PC-9 (cell line): ENCODE measurements around the gene NDUFAF2. TPM values are rescaled to one million over a fixed set of nuclear protein-coding genes. Genes with fewer than 3 reads are reported as not detected.

ENCODE experiments used
- BruUV-seq: library from RNA; stranded (reverse); fragments of 400-500 nt; replicated peaks from 2 replicates; lab custom pipeline; 2021; lab: Mats Ljungman, UMichigan
- CTCF ChIA-PET: fragments of 300-600 bp; sonication (Branson Sonifier 250); formaldehyde crosslinking; loops from one replicate; lab custom pipeline; 2022; ENCODE audit warnings: antibody characterized with exemption; lab: Charles Lee
- POLR2A ChIA-PET: fragments of 300-600 bp; sonication (Branson Sonifier 250); formaldehyde crosslinking; loops from one replicate; lab custom pipeline; 2022; ENCODE audit warnings: antibody characterized with exemption; ENCODE audit not compliant: unreplicated experiment; lab: Charles Lee
- DNase-seq, 2 experiments: peaks; one replicate each; pipeline versions ENCODE4 v3.0.0 to v3.0.0-alpha.2; 2015 to 2022; ENCODE audit warnings: mixed read lengths in 1 of 2
- H2AFZ ChIP-seq: fragments of 200-600 bp; sonication (generic); 2 replicates; pipeline ENCODE4 v1.8.1; 2017; ENCODE audit warnings: antibody characterized with exemption
- H3F3A ChIP-seq: fragments of 200-600 bp; sonication (generic); 2 replicates; pipeline ENCODE4 v1.8.1; 2017; ENCODE audit warnings: antibody characterized with exemption, mild to moderate bottlenecking, low read depth; ENCODE audit not compliant: insufficient read depth
- H3K27ac ChIP-seq: fragments of 200-600 bp; sonication (generic); 2 replicates; pipeline ENCODE4 v1.6.1; 2016; ENCODE audit warnings: mixed run types
- H3K27me3 ChIP-seq: fragments of 200-600 bp; sonication (generic); 2 replicates; pipeline ENCODE4 v1.6.1; 2016; ENCODE audit warnings: low read depth, mixed run types; ENCODE audit not compliant: insufficient read depth
- H3K36me3 ChIP-seq: fragments of 200-600 bp; sonication (generic); 2 replicates; pipeline ENCODE4 v1.6.1; 2016; ENCODE audit warnings: low read depth, mixed run types
- H3K4me1 ChIP-seq: fragments of 200-600 bp; sonication (generic); replicated peaks from 2 replicates; pipeline ENCODE4 v1.6.1; 2016; ENCODE audit warnings: mixed run types; ENCODE audit not compliant: insufficient read depth
- H3K4me2 ChIP-seq: fragments of 200-600 bp; sonication (generic); 2 replicates; pipeline ENCODE4 v1.6.1; 2017; ENCODE audit warnings: mixed run types
- H3K4me3 ChIP-seq: fragments of 200-600 bp; sonication (generic); 2 replicates; pipeline ENCODE4 v1.6.1; 2016; ENCODE audit warnings: mixed run types
- H3K79me2 ChIP-seq: fragments of 200-600 bp; sonication (generic); 2 replicates; pipeline ENCODE4 v1.6.1; 2017; ENCODE audit warnings: low read depth, mixed run types
- H3K9me2 ChIP-seq: fragments of 200-600 bp; sonication (generic); 2 replicates; pipeline ENCODE4 v1.8.1; 2017; ENCODE audit warnings: mild to moderate bottlenecking; ENCODE audit not compliant: insufficient read depth
- H3K9me3 ChIP-seq: fragments of 200-600 bp; sonication (generic); 2 replicates; pipeline ENCODE4 v1.8.1; 2016; ENCODE audit warnings: low read depth; ENCODE audit not compliant: insufficient read depth
- H4K20me1 ChIP-seq: fragments of 200-600 bp; sonication (generic); 2 replicates; pipeline ENCODE4 v1.8.1; 2017; ENCODE audit not compliant: insufficient read depth
- EZH2 ChIP-seq: fragments of 200-600 bp; sonication (generic); IDR thresholded peaks from 2 replicates; pipeline ENCODE4 v1.8.0; 2017; ENCODE audit warnings: antibody characterized with exemption, low read depth
- intact Hi-C: fragments of 100-400 bp; cut with micrococcal nuclease; formaldehyde crosslinking; loops from one replicate; pipeline ENCODE4 v1.10.0; 2022; ENCODE audit not compliant: unreplicated experiment
- total RNA-seq: library from RNA; stranded (reverse); gene quantifications from 2 replicates; pipeline ENCODE4 v1.2.3, GENCODE V29; 2021
- TF ChIP-seq, protein P1 (sequence below): fragments of 200-600 bp; sonication (generic); conservative IDR thresholded peaks from 2 replicates; pipeline ENCODE4 v1.6.1; 2017; ENCODE audit warnings: mixed run types, antibody characterized with exemption, mild to moderate bottlenecking, moderate library complexity

The NDUFAF2 gene
- total RNA-seq, 1 experiment from 2014 or later: 42.7 TPM

DNA sequence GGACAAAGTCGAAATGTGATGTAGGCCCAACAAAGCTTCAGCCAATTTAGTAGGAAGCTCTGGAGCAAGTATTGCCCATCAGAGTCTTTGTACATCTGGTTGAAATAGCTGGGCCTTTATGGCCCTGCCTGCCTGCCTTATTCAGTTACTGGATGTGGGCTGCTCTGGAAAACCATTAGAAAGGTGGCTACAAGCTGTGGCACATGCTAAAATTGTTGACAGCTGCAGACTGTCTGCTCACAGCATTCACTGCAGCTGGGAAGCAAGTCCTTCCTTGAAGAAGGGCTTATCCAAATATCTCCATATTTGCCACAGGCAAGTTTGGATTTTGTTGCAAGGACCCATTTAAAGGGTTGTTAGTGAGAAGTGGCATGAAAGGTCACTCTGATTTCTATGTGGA lies 192.8 kb downstream of the NDUFAF2 start:
- TF ChIP-seq, protein P1, sequence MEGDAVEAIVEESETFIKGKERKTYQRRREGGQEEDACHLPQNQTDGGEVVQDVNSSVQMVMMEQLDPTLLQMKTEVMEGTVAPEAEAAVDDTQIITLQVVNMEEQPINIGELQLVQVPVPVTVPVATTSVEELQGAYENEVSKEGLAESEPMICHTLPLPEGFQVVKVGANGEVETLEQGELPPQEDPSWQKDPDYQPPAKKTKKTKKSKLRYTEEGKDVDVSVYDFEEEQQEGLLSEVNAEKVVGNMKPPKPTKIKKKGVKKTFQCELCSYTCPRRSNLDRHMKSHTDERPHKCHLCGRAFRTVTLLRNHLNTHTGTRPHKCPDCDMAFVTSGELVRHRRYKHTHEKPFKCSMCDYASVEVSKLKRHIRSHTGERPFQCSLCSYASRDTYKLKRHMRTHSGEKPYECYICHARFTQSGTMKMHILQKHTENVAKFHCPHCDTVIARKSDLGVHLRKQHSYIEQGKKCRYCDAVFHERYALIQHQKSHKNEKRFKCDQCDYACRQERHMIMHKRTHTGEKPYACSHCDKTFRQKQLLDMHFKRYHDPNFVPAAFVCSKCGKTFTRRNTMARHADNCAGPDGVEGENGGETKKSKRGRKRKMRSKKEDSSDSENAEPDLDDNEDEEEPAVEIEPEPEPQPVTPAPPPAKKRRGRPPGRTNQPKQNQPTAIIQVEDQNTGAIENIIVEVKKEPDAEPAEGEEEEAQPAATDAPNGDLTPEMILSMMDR: no peak
- TF ChIP-seq EZH2: no peak
- ChIA-PET CTCF (no interaction called here), POLR2A (no interaction called here)
- no peaks in the 10 kb centered on the region for H3K79me2 ChIP-seq
- no peak overlapping the region for H3K27ac ChIP-seq
- no peaks in the 10 kb centered on the region for H3K9me3 ChIP-seq
- H3F3A ChIP-seq: no peaks in the 10 kb centered on the region
- H4K20me1 ChIP-seq: peaks cover 5% of the 10 kb centered on the region; the same call in 1 of the 2 replicates
- no peak overlapping the region for H2AFZ ChIP-seq
- no peaks in the 10 kb centered on the region for H3K27me3 ChIP-seq
- no peak overlapping the region for H3K4me2 ChIP-seq
- no peaks in the 10 kb centered on the region for H3K36me3 ChIP-seq
- no peak for DNase-seq
- H3K9me2 ChIP-seq: no peaks in the 10 kb centered on the region
- H3K4me3 ChIP-seq: no peak overlapping the region
- intact Hi-C loops: no loop called here
- BruUV-seq: no TSS peak
- no peaks in the 10 kb centered on the region for H3K4me1 ChIP-seq

- Histone ChIP-seq H3K27me3 (no peaks in the 10 kb centered on the region), H3K4me3 (no peak overlapping the region), H3K27ac (no peak overlapping the region), H3K79me2 (no peaks in the 10 kb centered on the region), H3K9me3 (no peaks in the 10 kb centered on the region), H3K36me3 (no peaks in the 10 kb centered on the region), H3K4me2 (no peak overlapping the region), H3K9me2 (no peaks in the 10 kb centered on the region), H3K4me1 (no peaks in the 10 kb centered on the region), H4K20me1 (peaks cover 5% of the 10 kb centered on the region; the same call in 1 of the 2 replicates), H3F3A (no peaks in the 10 kb centered on the region), H2AFZ (no peak overlapping the region)
- DNase-seq: no peak
- no peak for TF ChIP-seq EZH2
- TF ChIP-seq, protein P1: peak; percentile 44
- intact Hi-C loops: no loop called here
- POLR2A ChIA-PET: no interaction called here
- BruUV-seq: no TSS peak
- CTCF ChIA-PET: no interaction called here
Observed at GRCh38 chr5:61139094-61139873, 194.3 kb downstream of the NDUFAF2 start.

DNA sequence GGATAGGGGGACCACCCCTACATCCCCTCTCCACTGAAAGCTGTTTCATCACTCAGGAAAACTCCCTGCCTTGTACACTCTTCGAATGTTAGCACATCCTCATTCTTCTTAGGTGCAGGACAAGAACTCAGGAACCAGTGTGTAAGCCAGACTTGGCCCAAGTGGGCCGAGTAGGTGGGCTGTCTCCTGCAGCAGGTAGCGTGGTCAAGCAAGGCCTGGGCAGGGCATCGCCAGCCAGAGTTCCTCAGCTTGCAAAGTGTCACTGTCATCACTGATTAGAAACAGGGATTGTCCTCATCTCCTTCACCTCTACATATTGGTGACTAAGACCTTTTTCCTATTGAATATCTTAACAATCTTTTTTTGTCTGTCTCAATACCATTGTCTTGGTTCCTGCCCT lies 194.9 kb downstream of the NDUFAF2 start:
- no TSS peak for BruUV-seq
- TF ChIP-seq EZH2: no peak
- TF ChIP-seq, protein P1: no peak
- CTCF ChIA-PET: no interaction called here
- no peaks in the 10 kb centered on the region for H3K9me3 ChIP-seq
- H3K4me1 ChIP-seq: no peaks in the 10 kb centered on the region
- no peaks in the 10 kb centered on the region for H3K79me2 ChIP-seq
- H3K4me3 ChIP-seq: no peak overlapping the region
- H2AFZ ChIP-seq: no peak overlapping the region
- intact Hi-C loops: no loop called here
- H3K27me3 ChIP-seq: no peaks in the 10 kb centered on the region
- no peak overlapping the region for H3K27ac ChIP-seq
- H4K20me1 ChIP-seq: peaks cover 5% of the 10 kb centered on the region; the same call in 1 of the 2 replicates
- DNase-seq: no peak
- POLR2A ChIA-PET: no interaction called here
- H3F3A ChIP-seq: no peaks in the 10 kb centered on the region
- H3K9me2 ChIP-seq: no peaks in the 10 kb centered on the region
- no peaks in the 10 kb centered on the region for H3K36me3 ChIP-seq
- no peak overlapping the region for H3K4me2 ChIP-seq
